HEK293T (cell line): ENCODE results near the gene PSMD5.

Source experiments
- CTCF ChIA-PET: fragments of 350-600 bp; formaldehyde crosslinking; extraction: SDS; loops from one replicate; lab custom pipeline; 2021; ENCODE audit warnings: antibody characterized with exemption, inconsistent platforms; lab: Yijun Ruan, JAX
- POLR2A ChIA-PET: fragments of 350-600 bp; formaldehyde crosslinking; extraction: SDS; loops from one replicate; lab custom pipeline; 2020; ENCODE audit warnings: antibody characterized with exemption, inconsistent platforms; lab: Yijun Ruan, JAX
- DNase-seq: peaks from one replicate; pipeline ENCODE4 v3.0.0; 2012; ENCODE audit warnings: mixed read lengths; ENCODE audit errors: extremely low spot score
- ARNT ChIP-seq: fragments of 450-650 bp; IDR thresholded peaks from 2 replicates; pipeline ENCODE4 v1.6.1; 2017; ENCODE audit warnings: mild to moderate bottlenecking
- BHLHE40 ChIP-seq: fragments of 450-650 bp; IDR thresholded peaks from 2 replicates; pipeline ENCODE4 v1.6.1; 2016; ENCODE audit warnings: mild to moderate bottlenecking, moderate library complexity, borderline replicate concordance
- CTBP1 ChIP-seq: fragments of 450-650 bp; IDR thresholded peaks from 2 replicates; pipeline ENCODE4 v1.6.1; 2016; ENCODE audit warnings: borderline replicate concordance
- ELF4 ChIP-seq: fragments of 450-650 bp; IDR thresholded peaks from 2 replicates; pipeline ENCODE4 v1.6.1; 2017; ENCODE audit warnings: antibody characterized with exemption
- FOXA1 ChIP-seq: fragments of 450-650 bp; IDR thresholded peaks from 2 replicates; pipeline ENCODE4 v1.6.1; 2016; ENCODE audit warnings: mild to moderate bottlenecking
- FOXK2 ChIP-seq: fragments of 450-650 bp; IDR thresholded peaks from 2 replicates; pipeline ENCODE4 v1.6.1; 2016; ENCODE audit warnings: mild to moderate bottlenecking
- FOXM1 ChIP-seq: fragments of 450-650 bp; IDR thresholded peaks from 2 replicates; pipeline ENCODE4 v1.6.1; 2017; ENCODE audit warnings: mild to moderate bottlenecking, borderline replicate concordance
- HDGF ChIP-seq: fragments of 450-650 bp; IDR thresholded peaks from 2 replicates; pipeline ENCODE4 v1.6.1; 2017; ENCODE audit warnings: antibody characterized with exemption, borderline replicate concordance
- L3MBTL2 ChIP-seq: fragments of 450-650 bp; conservative IDR thresholded peaks from 2 replicates; pipeline ENCODE4 v1.6.1; 2016; ENCODE audit warnings: mild to moderate bottlenecking
- LEF1 ChIP-seq: fragments of 450-650 bp; IDR thresholded peaks from 2 replicates; pipeline ENCODE4 v1.6.1; 2017; ENCODE audit warnings: mild to moderate bottlenecking, borderline replicate concordance
- NFRKB ChIP-seq: fragments of 450-650 bp; IDR thresholded peaks from 2 replicates; pipeline ENCODE4 v1.6.1; 2016; ENCODE audit warnings: mild to moderate bottlenecking, moderate library complexity
- PKNOX1 ChIP-seq: fragments of 450-650 bp; IDR thresholded peaks from 2 replicates; pipeline ENCODE4 v1.6.1; 2016
- SP1 ChIP-seq: fragments of 450-650 bp; IDR thresholded peaks from 2 replicates; pipeline ENCODE4 v1.6.1; 2017
- SUZ12 ChIP-seq: fragments of 450-650 bp; IDR thresholded peaks from 2 replicates; pipeline ENCODE4 v1.6.1; 2016; ENCODE audit warnings: mild to moderate bottlenecking
- TARDBP ChIP-seq: fragments of 450-650 bp; IDR thresholded peaks from 2 replicates; pipeline ENCODE4 v1.6.1; 2016
- ZNF384 ChIP-seq: fragments of 450-650 bp; IDR thresholded peaks from 2 replicates; pipeline ENCODE4 v1.6.1; 2016

The PSMD5 gene

GRCh38 chr9:120780367-120780766, 62.4 kb downstream of the PSMD5 start:
- ChIA-PET CTCF (no interaction called here), POLR2A (no interaction called here)
- no peak for DNase-seq
- TF ChIP-seq NFRKB, result no peak
- no peak for TF ChIP-seq LEF1
- TF ChIP-seq CTBP1, result no peak
- no peak for TF ChIP-seq FOXA1
- no peak for TF ChIP-seq PKNOX1

GRCh38 chr9:120779227-120779626, 63.5 kb downstream of the PSMD5 start:
- POLR2A ChIA-PET, result interaction anchor here (2.8 kb wide), 1 partner anchor 14 kb away, joined by 10 read pairs; the partner anchor contains the start of gene FBXW2
- CTCF ChIA-PET, result no interaction called here
- no peak for DNase-seq
- TF ChIP-seq SP1 (no peak), BHLHE40 (no peak), SUZ12 (no peak), CTBP1 (no peak), FOXK2 (no peak), LEF1 (no peak), NFRKB (no peak), HDGF (no peak), L3MBTL2 (no peak)

- no peak for TF ChIP-seq ARNT
- TF ChIP-seq ZNF384, result no peak
- TF ChIP-seq FOXA1, result no peak
- no peak for TF ChIP-seq FOXM1
- no peak for TF ChIP-seq TARDBP
- TF ChIP-seq FOXK2, result no peak
- TF ChIP-seq L3MBTL2, result no peak
Measured at GRCh38 chr9:120778758-120779157, 64.0 kb downstream of the PSMD5 start.

GRCh38 chr9:120777229-120777628, 65.5 kb downstream of the PSMD5 start:
- DNase-seq, result no peak
- CTCF ChIA-PET, result interaction anchor here (0.7 kb wide), 1 partner anchor 158 kb away, joined by 3 read pairs; no protein-coding TSS in a partner anchor
- POLR2A ChIA-PET, result interaction anchor here (2.8 kb wide), 1 partner anchor 16 kb away, joined by 10 read pairs; the partner anchor contains the start of gene FBXW2
- TF ChIP-seq ELF4, result no peak
- no peak for TF ChIP-seq FOXA1
- no peak for TF ChIP-seq BHLHE40
- TF ChIP-seq ARNT, result no peak
- TF ChIP-seq SUZ12, result no peak
- no peak for TF ChIP-seq LEF1
- TF ChIP-seq SP1, result no peak
- TF ChIP-seq L3MBTL2, result no peak
- no peak for TF ChIP-seq FOXM1
- TF ChIP-seq HDGF, result no peak

More at GRCh38 chr9:120778758-120779157, 64.0 kb downstream of the PSMD5 start:
- CTCF ChIA-PET, result no interaction called here
- POLR2A ChIA-PET, result interaction anchor here (2.8 kb wide), 1 partner anchor 15 kb away, joined by 10 read pairs; the partner anchor contains the start of gene FBXW2
- DNase-seq, result no peak

GRCh38 chr9:120776788-120777187, 65.9 kb downstream of the PSMD5 start:
- no peak for DNase-seq
- ChIA-PET POLR2A (interaction anchor here (1.2 to 2.8 kb wide), 2 partner anchors 16 to 17 kb away, joined by 6 to 10 read pairs; partner anchors contain the start of gene FBXW2), CTCF (no interaction called here)
- TF ChIP-seq LEF1 (no peak), NFRKB (no peak), BHLHE40 (no peak), CTBP1 (no peak), HDGF (no peak), FOXK2 (no peak), ELF4 (no peak), FOXA1 (no peak), SUZ12 (no peak), TARDBP (no peak), SP1 (no peak), FOXM1 (no peak), PKNOX1 (no peak), ZNF384 (no peak), ARNT (no peak), L3MBTL2 (no peak)

- POLR2A ChIA-PET, result interaction anchor here (1.2 kb wide), 1 partner anchor 17 kb away, joined by 6 read pairs; the partner anchor contains the start of gene FBXW2
- no peak for DNase-seq
- TF ChIP-seq ARNT (no peak), HDGF (no peak), FOXK2 (no peak), LEF1 (no peak), NFRKB (no peak), SUZ12 (no peak), L3MBTL2 (no peak), ZNF384 (no peak), SP1 (no peak), FOXM1 (no peak), TARDBP (no peak), ELF4 (no peak), PKNOX1 (no peak), CTBP1 (no peak), FOXA1 (no peak), BHLHE40 (no peak)
- CTCF ChIA-PET, result no interaction called here
Measured at GRCh38 chr9:120775859-120776258, 66.9 kb downstream of the PSMD5 start.
